HG02943 (cell line): ENCODE data around the gene CAMKMT.

Experiments used
- ATAC-seq: cut with Tn5 transposase; IDR thresholded peaks from one replicate; pipeline ENCODE4 v1.9.1; 2021; ENCODE audit warnings: mild to moderate bottlenecking, low read depth, moderate library complexity; ENCODE audit not compliant: unreplicated experiment

CAMKMT gene

GRCh38 chr2:44546459-44547127 is 184.8 kb downstream of the CAMKMT start:
- no peak for ATAC-seq

GRCh38 chr2:44547718-44548117 is 186.0 kb downstream of the CAMKMT start:
- no peak for ATAC-seq

GRCh38 chr2:44548221-44549098 is 186.7 kb downstream of the CAMKMT start:
- ATAC-seq: no peak

GRCh38 chr2:44549099-44549471 is 187.3 kb downstream of the CAMKMT start:
- ATAC-seq: no peak

GRCh38 chr2:44549856-44550255 is 188.1 kb downstream of the CAMKMT start:
- no peak for ATAC-seq

GRCh38 chr2:44550561-44550960 is 188.8 kb downstream of the CAMKMT start:
- ATAC-seq: no peak

- no peak for ATAC-seq
Observed at GRCh38 chr2:44551497-44551896, 189.8 kb downstream of the CAMKMT start.

- ATAC-seq: no peak
Observed at GRCh38 chr2:44553456-44553855, 191.7 kb downstream of the CAMKMT start.

GRCh38 chr2:44555700-44556099 is 194.0 kb downstream of the CAMKMT start:
- ATAC-seq: no peak

- no peak for ATAC-seq
Observed at GRCh38 chr2:44559108-44559507, 197.4 kb downstream of the CAMKMT start.

- ATAC-seq: no peak
Observed at GRCh38 chr2:44560352-44560751, 198.6 kb downstream of the CAMKMT start.

GRCh38 chr2:44560941-44561340 is 199.2 kb downstream of the CAMKMT start:
- no peak for ATAC-seq

- no peak for ATAC-seq
Observed at GRCh38 chr2:44562737-44563136, 201.0 kb downstream of the CAMKMT start.

GRCh38 chr2:44564752-44565151 is 203.0 kb downstream of the CAMKMT start:
- no peak for ATAC-seq

- no peak for ATAC-seq
Observed at GRCh38 chr2:44566059-44566458, 204.3 kb downstream of the CAMKMT start.

GRCh38 chr2:44569491-44569890 is 207.7 kb downstream of the CAMKMT start:
- no peak for ATAC-seq

- no peak for ATAC-seq
Observed at GRCh38 chr2:44570271-44570670, 208.5 kb downstream of the CAMKMT start.

- ATAC-seq: no peak
Observed at GRCh38 chr2:44570777-44571176, 209.0 kb downstream of the CAMKMT start.

- ATAC-seq: no peak
Observed at GRCh38 chr2:44572196-44572900, 210.6 kb downstream of the CAMKMT start.

- no peak for ATAC-seq
Observed at GRCh38 chr2:44573996-44574395, 212.2 kb downstream of the CAMKMT start.

- no peak for ATAC-seq
Observed at GRCh38 chr2:44578471-44579093, 216.8 kb downstream of the CAMKMT start.
